Measurements from ENCODE around the gene NOL4L. TPM values are rescaled to one million over a fixed set of nuclear protein-coding genes. Genes with fewer than 3 reads are reported as not detected.

Gene NOL4L
- polyA plus RNA-seq, 3 donors: 1.1 to 30.9 (median 2.8) TPM

DNA sequence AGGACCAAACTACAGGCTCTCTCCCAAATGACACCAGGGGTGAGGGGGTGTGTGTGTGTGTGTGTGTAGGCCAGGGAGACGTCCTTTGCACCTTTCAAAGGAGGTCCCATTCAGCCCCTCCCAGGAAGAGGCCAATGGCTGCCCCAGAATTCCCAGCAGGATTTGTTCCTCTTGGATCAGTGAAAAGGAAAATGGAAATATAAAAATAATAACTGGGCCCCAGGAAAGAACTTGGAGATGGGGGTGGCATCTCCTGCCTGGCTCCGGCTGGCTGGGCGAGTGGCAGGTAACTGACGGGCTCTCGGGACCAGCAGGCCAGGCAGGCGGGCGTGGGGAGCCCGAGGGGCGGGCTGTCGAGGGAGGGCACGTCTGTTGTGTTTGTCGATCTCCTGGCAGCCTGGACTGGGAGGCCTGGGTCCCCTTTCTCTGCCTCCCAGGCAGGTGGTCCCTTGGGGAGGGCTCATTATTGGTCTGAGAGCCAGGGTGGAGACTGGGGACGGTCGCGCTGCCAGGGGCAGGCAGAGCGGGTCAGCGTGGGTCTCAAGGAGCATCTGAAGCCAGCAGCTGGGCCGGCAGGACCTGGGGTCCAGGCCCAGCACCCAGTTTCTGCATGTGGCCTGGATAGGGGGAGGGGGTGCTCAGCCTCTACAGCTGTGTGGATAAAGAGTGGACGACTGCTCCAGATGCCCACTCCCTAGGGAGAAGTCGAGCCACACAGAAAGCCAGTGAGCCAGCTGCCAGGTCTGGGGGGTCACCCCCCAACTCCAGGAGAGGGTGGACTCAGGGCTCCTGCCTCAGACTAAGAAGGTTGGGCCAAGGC, 3.1 kb downstream of the NOL4L start:
- intact Hi-C loops (cut with micrococcal nuclease): loop anchor here (5.0 to 10.0 kb wide), 2 partner anchors 45 to 63 kb away; no protein-coding TSS in a partner anchor
- H2AFZ ChIP-seq (ENCODE audit: insufficient read depth, low read depth, low read length, poor library complexity, severe bottlenecking): no peak overlapping the region
- H3K4me1 Mint-ChIP-seq: peaks cover 41% of the 10 kb centered on the region
- no peaks in the 10 kb centered on the region for H3K36me3 ChIP-seq (replicated peaks in 1 of 2; ENCODE audit: control insufficient read depth in 1 of 2, insufficient read depth in 2 of 2, low read length in 2 of 2)
- peaks cover 32 to 35% of the 10 kb centered on the region in 2 donors for H3K4me1 ChIP-seq (ENCODE audit: control insufficient read depth in 1 of 2, insufficient read depth in 2 of 2, low read length in 2 of 2)
- peaks cover 0 to 7% (median 4%) of the 10 kb centered on the region in 7 donors for H3K9me3 Mint-ChIP-seq
- peak overlapping the region; percentile 64 for H3K4me3 Mint-ChIP-seq
- peaks cover 6% of the 10 kb centered on the region for H3K79me2 ChIP-seq (ENCODE audit: insufficient read depth, low read length)
- H3K9me3 ChIP-seq (replicated peaks in 1 of 2; ENCODE audit: control insufficient read depth in 1 of 2, insufficient read depth in 1 of 2, low read length in 2 of 2): no peaks in the 10 kb centered on the region
- TF ChIP-seq, protein P1, sequence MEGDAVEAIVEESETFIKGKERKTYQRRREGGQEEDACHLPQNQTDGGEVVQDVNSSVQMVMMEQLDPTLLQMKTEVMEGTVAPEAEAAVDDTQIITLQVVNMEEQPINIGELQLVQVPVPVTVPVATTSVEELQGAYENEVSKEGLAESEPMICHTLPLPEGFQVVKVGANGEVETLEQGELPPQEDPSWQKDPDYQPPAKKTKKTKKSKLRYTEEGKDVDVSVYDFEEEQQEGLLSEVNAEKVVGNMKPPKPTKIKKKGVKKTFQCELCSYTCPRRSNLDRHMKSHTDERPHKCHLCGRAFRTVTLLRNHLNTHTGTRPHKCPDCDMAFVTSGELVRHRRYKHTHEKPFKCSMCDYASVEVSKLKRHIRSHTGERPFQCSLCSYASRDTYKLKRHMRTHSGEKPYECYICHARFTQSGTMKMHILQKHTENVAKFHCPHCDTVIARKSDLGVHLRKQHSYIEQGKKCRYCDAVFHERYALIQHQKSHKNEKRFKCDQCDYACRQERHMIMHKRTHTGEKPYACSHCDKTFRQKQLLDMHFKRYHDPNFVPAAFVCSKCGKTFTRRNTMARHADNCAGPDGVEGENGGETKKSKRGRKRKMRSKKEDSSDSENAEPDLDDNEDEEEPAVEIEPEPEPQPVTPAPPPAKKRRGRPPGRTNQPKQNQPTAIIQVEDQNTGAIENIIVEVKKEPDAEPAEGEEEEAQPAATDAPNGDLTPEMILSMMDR (IDR thresholded peaks at IDR 0.05): no peak
- DNase-seq: no peak
- peaks cover 0 to 9% of the 10 kb centered on the region in 2 donors for H3K36me3 Mint-ChIP-seq
- no peak overlapping the region for H3K27ac ChIP-seq (ENCODE audit: low read depth in 1 of 2, low read length in 2 of 2)
- H3K9ac ChIP-seq (ENCODE audit: insufficient read depth, low read length, poor library complexity, severe bottlenecking): no peak overlapping the region
- peaks cover 3% of the 10 kb centered on the region for H4K20me1 ChIP-seq (ENCODE audit: insufficient read depth, low read length)
- H3K27me3 Mint-ChIP-seq (ENCODE audit: low read depth in 3 of 3): peaks cover 20 to 28% (median 25%) of the 10 kb centered on the region in 3 donors
- WGBS (ENCODE audit: insufficient coverage): 62% methylated on average over 13 of the region's 20 CpGs
- peak overlapping the region in 1 of 3 experiments; percentile 24 for H3K4me3 ChIP-seq (replicated peaks in 1 of 3; ENCODE audit: low read depth in 2 of 3, low read length in 3 of 3)
- H3K4me2 ChIP-seq (replicated peaks; ENCODE audit: extremely low read depth, low read length, poor library complexity, severe bottlenecking): peak overlapping the region; percentile 90
- peak overlapping the region in 2 of 7 donors; percentile 8 to 70 for H3K27ac Mint-ChIP-seq
- H3K27me3 ChIP-seq (ENCODE audit: control insufficient read depth in 2 of 2, insufficient read depth in 2 of 2, low read length in 2 of 2): peaks cover 6 to 22% of the 10 kb centered on the region in 2 donors

DNA sequence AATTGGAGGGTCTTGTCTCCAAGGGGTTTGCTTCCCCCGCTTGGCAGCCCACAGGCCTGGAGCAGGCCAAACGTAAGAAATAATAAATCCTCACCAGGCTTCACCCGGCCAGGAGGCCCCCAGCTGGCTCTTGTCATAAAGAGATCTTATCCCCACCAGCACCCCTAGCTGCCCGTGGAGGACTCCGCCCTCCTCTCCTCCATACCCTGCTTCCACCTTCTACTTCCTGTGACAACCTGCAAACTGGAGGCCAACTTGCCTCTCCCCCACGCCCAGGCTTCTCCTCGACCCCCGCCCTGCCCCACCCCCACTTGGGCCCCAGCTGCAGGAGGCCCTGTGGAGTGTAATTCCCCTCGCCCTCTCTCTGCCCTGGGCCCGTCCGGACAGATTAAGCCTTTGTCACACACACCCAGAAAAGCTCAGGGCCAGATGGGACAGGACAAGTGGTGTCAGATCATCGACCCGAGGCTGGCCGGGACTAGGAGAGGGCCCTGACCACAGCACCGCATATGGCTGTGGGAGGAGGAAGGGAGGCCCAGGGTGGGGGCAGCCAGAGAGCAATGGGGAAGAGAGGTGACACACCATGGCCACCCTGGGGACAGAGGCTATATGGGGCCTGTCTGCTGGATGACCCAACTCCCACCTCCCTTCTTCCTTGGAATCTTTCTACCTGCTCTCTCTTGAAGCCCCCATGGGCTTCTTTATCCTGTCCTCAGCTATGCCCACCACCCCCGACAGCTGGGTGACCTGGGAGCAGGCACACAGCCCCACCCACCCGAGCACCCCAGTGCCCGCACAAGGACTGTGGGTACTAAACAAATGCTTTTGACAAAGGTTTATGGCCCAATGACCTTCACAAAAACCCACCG, 3.9 kb downstream of the NOL4L start:
- peaks cover 10% of the 10 kb centered on the region for H3K79me2 ChIP-seq (ENCODE audit: insufficient read depth, low read length)
- no peak overlapping the region for H3K9ac ChIP-seq (ENCODE audit: insufficient read depth, low read length, poor library complexity, severe bottlenecking)
- H3K27ac Mint-ChIP-seq: peak overlapping the region in 6 of 7 donors; percentile 4 to 70 (median 42)
- peak overlapping the region in 1 of 3 experiments; percentile 24 for H3K4me3 ChIP-seq (replicated peaks in 1 of 3; ENCODE audit: low read depth in 2 of 3, low read length in 3 of 3)
- no peak overlapping the region for H3K27ac ChIP-seq (ENCODE audit: low read depth in 1 of 2, low read length in 2 of 2)
- peak overlapping the region; percentile 53 for H2AFZ ChIP-seq (ENCODE audit: insufficient read depth, low read depth, low read length, poor library complexity, severe bottlenecking)
- H4K20me1 ChIP-seq (ENCODE audit: insufficient read depth, low read length): peaks cover 3% of the 10 kb centered on the region
- H3K4me3 Mint-ChIP-seq: peak overlapping the region; percentile 64
- peaks cover 6 to 14% of the 10 kb centered on the region in 2 donors for H3K27me3 ChIP-seq (ENCODE audit: control insufficient read depth in 2 of 2, insufficient read depth in 2 of 2, low read length in 2 of 2)
- DNase-seq: peak; percentile 72 to 75 (median 72)
- H3K9me3 ChIP-seq (replicated peaks in 1 of 2; ENCODE audit: control insufficient read depth in 1 of 2, insufficient read depth in 1 of 2, low read length in 2 of 2): no peaks in the 10 kb centered on the region
- H3K36me3 ChIP-seq (replicated peaks in 1 of 2; ENCODE audit: control insufficient read depth in 1 of 2, insufficient read depth in 2 of 2, low read length in 2 of 2): no peaks in the 10 kb centered on the region
- 17% methylated on average over 14 of the region's 19 CpGs for WGBS (ENCODE audit: insufficient coverage)
- peaks cover 0 to 5% (median 3%) of the 10 kb centered on the region in 7 donors for H3K9me3 Mint-ChIP-seq
- H3K4me1 Mint-ChIP-seq: peaks cover 33% of the 10 kb centered on the region
- intact Hi-C loops (cut with micrococcal nuclease): loop anchor here (5.0 to 10.0 kb wide), 2 partner anchors 44 to 64 kb away; no protein-coding TSS in a partner anchor
- peak overlapping the region; percentile 43 for H3K4me2 ChIP-seq (replicated peaks; ENCODE audit: extremely low read depth, low read length, poor library complexity, severe bottlenecking)
- TF ChIP-seq, protein P1 (IDR thresholded peaks at IDR 0.05): no peak
- peaks cover 14 to 19% (median 17%) of the 10 kb centered on the region in 3 donors for H3K27me3 Mint-ChIP-seq (ENCODE audit: low read depth in 3 of 3)
- H3K36me3 Mint-ChIP-seq: peaks cover 0 to 8% of the 10 kb centered on the region in 2 donors
- H3K4me1 ChIP-seq (ENCODE audit: control insufficient read depth in 1 of 2, insufficient read depth in 2 of 2, low read length in 2 of 2): peaks cover 32 to 35% of the 10 kb centered on the region in 2 donors

Measured in CD14-positive monocyte (primary cell).